Kidney (tissue), 14 donors: Measurements from ENCODE around the gene AP1S1. TPM values are rescaled to one million over a fixed set of nuclear protein-coding genes. Genes with fewer than 3 reads are reported as not detected.
"Not testable (repeated sequence)": the region's sequence is repeated elsewhere in the genome, so short reads cannot be mapped to it uniquely, and the experiment has no call there.

Source experiments
- DNase-seq, 5 donors: peaks; one replicate each; pipeline ENCODE4 v3.0.0-alpha.2; 2013 to 2020
- FAIRE-seq: peaks from 2 replicates; lab custom pipeline; 2012; peaks lifted over from hg19 to GRCh38; lab: Jason Lieb, UNC
- H3K27ac ChIP-seq, 2 donors: one replicate each; pipeline ENCODE4 v1.7.0; 2013; ENCODE audit warnings: low read depth in 2 of 2, low read length in 2 of 2, inconsistent platforms in 1 of 2
- H3K27me3 ChIP-seq: one replicate; pipeline ENCODE4 v1.7.1; 2013; ENCODE audit warnings: low read length, inconsistent platforms; ENCODE audit not compliant: control insufficient read depth, insufficient read depth
- H3K36me3 ChIP-seq, 3 donors: one replicate each; pipeline versions ENCODE4 v1.7.0 to v1.7.1; 2013; ENCODE audit warnings: low read length in 3 of 3, control low read depth in 1 of 3, inconsistent platforms in 1 of 3; ENCODE audit not compliant: insufficient read depth in 3 of 3, control insufficient read depth in 2 of 3
- H3K4me1 ChIP-seq, 3 donors: one replicate each; pipeline versions ENCODE4 v1.7.0 to v1.7.1; 2013; ENCODE audit warnings: low read length in 3 of 3, inconsistent platforms in 1 of 3, low read depth in 1 of 3; ENCODE audit not compliant: control insufficient read depth in 2 of 3, insufficient read depth in 2 of 3
- H3K4me3 ChIP-seq, 3 donors: one replicate each; pipeline versions ENCODE4 v1.7.0 to v1.8.1; 2013; ENCODE audit warnings: low read length in 3 of 3, control low read depth in 1 of 3, inconsistent platforms in 1 of 3
- H3K9ac ChIP-seq, 3 donors: one replicate each; pipeline versions ENCODE4 v1.7.0 to v1.7.1; 2013; ENCODE audit warnings: low read length in 3 of 3, control low read depth in 1 of 3, inconsistent platforms in 1 of 3
- H3K9me3 ChIP-seq, 3 donors: one replicate each; pipeline versions ENCODE4 v1.7.0 to v1.7.1; 2013; ENCODE audit warnings: low read length in 3 of 3, control low read depth in 1 of 3, inconsistent platforms in 1 of 3; ENCODE audit not compliant: control insufficient read depth in 2 of 3, insufficient read depth in 1 of 3
- intact Hi-C: fragments of 100-400 bp; cut with DNase I; formaldehyde crosslinking; loops from one replicate; pipeline ENCODE4 v1.11.1; 2022
- polyA plus RNA-seq: library from polyadenylated mRNA; stranded (reverse); fragments of 350-450 nt; fragmentation: Illumina TruSeq; extraction: RNeasy Lipid Tissue Mini Kit (QIAGEN cat#74804); gene quantifications from one replicate; pipeline ENCODE4 v1.2.3, GENCODE V29; 2014; ENCODE audit warnings: low read depth, low replicate concordance; ENCODE audit not compliant: insufficient read depth
- total RNA-seq: library from RNA; stranded (reverse); fragmentation: NEBNext Ultra II Directional; extraction: Animal tissue kit (Norgen Biotek cat#: 25700); gene quantifications from one replicate; pipeline ENCODE4 v1.2.1, GENCODE V29; 2021
- TF ChIP-seq, protein P1 (sequence below): IDR thresholded peaks from 3 replicates; pipeline ENCODE4 v1.5.1; 2012; ENCODE audit warnings: mild to moderate bottlenecking, moderate library complexity, borderline replicate concordance; ENCODE audit not compliant: insufficient read depth; ENCODE audit errors: extremely low read depth
- donor health status: control.
- donor health status: control.
- donor health status: control.
- donor health status: control.
- donor health status: control.
- donor health status: DM: yes; HTN: yes; CAD: no.
- donor health status: Normal renal cell carcinoma (clear cell type).

AP1S1 gene
- total and polyA plus RNA-seq, 2 donors from 2014 or later = 50.4 to 133 TPM

DNA sequence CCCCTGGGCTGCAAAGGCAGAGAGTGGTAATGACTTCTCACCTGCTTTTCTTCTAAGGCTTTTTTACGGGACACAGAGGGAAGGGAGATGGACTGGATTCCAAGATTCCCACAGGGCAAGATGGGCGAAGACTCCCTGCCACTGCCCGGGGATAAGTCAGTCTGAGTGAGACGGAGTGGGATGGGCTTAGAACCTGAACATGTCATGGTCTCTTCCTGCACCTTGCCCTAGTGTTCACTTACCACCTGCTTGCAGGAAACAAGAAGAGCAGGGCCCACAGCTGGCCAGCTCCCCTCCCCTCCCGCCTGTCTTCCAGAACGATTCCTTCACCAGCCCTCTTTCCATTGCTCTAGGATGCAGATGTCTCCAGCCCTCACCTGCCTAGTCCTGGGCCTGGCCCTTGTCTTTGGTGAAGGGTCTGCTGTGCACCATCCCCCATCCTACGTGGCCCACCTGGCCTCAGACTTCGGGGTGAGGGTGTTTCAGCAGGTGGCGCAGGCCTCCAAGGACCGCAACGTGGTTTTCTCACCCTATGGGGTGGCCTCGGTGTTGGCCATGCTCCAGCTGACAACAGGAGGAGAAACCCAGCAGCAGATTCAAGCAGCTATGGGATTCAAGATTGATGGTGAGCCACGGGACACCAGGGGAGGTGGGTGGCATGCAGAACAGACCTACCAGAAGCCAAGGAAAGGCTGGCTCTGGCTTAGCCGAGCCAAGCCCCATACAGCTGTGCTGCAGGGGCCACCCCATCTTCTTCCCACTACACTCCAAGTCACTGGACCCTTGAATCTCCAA lies 26.0 kb upstream of the AP1S1 start:
- H3K4me1 ChIP-seq = peaks cover 0 to 17% (median 7%) of the 10 kb centered on the region in 3 donors
- intact Hi-C loops = no loop called here
- H3K27ac ChIP-seq = no peak overlapping the region
- H3K36me3 ChIP-seq = no peaks in the 10 kb centered on the region
- DNase-seq = no peak
- no peak overlapping the region for H3K9ac ChIP-seq
- no peaks in the 10 kb centered on the region for H3K9me3 ChIP-seq
- TF ChIP-seq, protein P1, sequence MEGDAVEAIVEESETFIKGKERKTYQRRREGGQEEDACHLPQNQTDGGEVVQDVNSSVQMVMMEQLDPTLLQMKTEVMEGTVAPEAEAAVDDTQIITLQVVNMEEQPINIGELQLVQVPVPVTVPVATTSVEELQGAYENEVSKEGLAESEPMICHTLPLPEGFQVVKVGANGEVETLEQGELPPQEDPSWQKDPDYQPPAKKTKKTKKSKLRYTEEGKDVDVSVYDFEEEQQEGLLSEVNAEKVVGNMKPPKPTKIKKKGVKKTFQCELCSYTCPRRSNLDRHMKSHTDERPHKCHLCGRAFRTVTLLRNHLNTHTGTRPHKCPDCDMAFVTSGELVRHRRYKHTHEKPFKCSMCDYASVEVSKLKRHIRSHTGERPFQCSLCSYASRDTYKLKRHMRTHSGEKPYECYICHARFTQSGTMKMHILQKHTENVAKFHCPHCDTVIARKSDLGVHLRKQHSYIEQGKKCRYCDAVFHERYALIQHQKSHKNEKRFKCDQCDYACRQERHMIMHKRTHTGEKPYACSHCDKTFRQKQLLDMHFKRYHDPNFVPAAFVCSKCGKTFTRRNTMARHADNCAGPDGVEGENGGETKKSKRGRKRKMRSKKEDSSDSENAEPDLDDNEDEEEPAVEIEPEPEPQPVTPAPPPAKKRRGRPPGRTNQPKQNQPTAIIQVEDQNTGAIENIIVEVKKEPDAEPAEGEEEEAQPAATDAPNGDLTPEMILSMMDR = no peak
- no peaks in the 10 kb centered on the region for H3K27me3 ChIP-seq
- H3K4me3 ChIP-seq = peak overlapping the region in 1 of 3 donors; percentile 4
- no peak for FAIRE-seq

DNA sequence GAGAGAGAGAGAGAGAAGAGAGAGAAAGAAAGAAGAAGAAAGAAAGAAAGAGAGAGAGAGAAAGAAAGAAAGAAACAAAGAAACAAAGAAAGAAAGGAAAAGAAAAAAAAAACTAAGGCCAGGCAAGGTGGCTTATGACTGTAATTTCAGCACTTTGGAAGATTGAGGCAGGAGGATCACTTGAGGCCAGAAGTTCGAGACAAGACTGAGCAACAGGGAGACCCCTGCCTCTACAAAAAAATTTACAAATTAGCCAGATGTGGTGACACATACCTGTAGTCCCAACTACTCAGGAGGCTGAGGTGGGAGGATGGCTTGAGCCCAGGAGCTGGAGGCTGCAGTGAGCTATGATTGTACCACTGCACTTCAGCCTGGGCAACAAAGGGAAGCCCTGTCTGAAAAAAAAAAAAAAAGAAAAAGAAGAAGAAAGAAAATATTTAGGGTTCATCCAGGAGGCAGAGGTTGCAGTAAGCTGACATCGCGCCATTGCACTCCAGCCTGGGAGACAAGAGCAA lies 24.6 kb upstream of the AP1S1 start:
- Histone ChIP-seq H3K9ac (no peak overlapping the region), H3K36me3 (no peaks in the 10 kb centered on the region), H3K4me1 (peaks cover 0 to 17% (median 7%) of the 10 kb centered on the region in 3 donors), H3K27me3 (no peaks in the 10 kb centered on the region), H3K9me3 (no peaks in the 10 kb centered on the region), H3K4me3 (no peak overlapping the region), H3K27ac (no peak overlapping the region)
- FAIRE-seq = no peak
- intact Hi-C loops = no loop called here
- no peak for DNase-seq
- TF ChIP-seq, protein P1 = no peak

DNA sequence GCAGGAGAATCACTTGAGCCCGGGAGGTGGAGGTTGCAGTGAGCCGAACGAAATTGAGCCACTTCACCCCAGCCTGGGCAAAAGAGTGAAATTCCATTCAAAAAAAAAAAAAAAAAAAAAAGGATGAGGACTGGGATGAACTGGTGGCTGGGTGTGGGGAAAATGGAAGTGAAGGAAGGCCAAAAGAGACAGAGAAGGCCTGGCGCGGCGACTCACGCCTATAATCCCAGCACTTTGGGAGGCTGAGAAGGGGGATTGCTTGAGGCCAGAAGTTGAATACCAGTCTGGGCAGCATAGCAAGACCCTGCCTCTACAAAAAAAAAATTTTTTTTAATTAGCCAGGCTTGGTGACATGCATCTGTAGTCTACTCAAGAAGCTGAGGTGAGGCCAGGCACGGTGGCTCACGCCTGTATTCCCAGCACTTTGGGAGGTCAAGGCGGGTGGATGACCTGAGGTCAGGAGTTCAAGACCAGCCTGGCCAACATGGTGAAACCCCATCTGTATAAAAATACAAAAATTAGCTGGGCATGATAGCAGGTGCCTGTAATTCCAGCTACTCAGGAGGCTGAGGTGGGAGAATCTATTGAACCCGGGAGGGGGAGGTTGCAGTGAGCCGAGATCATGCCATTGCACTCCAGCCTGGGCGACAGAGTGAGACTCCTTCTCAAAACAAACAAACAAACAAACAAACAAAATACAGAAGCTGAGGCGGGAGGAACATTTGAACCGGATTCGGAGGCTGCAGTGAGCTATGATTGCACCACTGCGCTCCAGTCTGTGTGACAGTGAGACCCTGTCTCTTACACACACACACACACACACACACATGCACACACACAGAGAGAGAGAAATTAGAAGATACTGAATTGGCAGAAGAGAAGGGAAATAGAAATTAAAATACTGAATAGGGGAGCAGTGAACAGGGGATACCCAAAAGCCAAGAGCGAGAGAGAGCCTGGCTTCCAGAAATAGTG lies 21.4 kb upstream of the AP1S1 start:
- H3K4me1 ChIP-seq, H3K36me3 ChIP-seq, H3K27me3 ChIP-seq, H3K27ac ChIP-seq, intact Hi-C loops, H3K9ac ChIP-seq, FAIRE-seq, H3K4me3 ChIP-seq, H3K9me3 ChIP-seq, DNase-seq: not testable (repeated sequence)
